Subcutaneous abdominal adipose tissue (tissue), 5 donors: Measurements from ENCODE around the gene NCK2.

Experiments
- H3K27ac ChIP-seq: one replicate; pipeline ENCODE4 v1.7.0; 2013; ENCODE audit warnings: low read depth, mild to moderate bottlenecking, inconsistent platforms, low read length, moderate library complexity
- H3K27me3 ChIP-seq, 5 donors: one replicate each; pipeline ENCODE4 v1.7.0; 2013; ENCODE audit warnings: low read length in 5 of 5, inconsistent platforms in 1 of 5; ENCODE audit not compliant: control insufficient read depth in 5 of 5, insufficient read depth in 4 of 5
- H3K36me3 ChIP-seq, 5 donors: one replicate each; pipeline ENCODE4 v1.7.0; 2013; ENCODE audit warnings: low read length in 5 of 5; ENCODE audit not compliant: control insufficient read depth in 5 of 5, insufficient read depth in 5 of 5
- H3K4me1 ChIP-seq, 5 donors: one replicate each; pipeline ENCODE4 v1.7.0; 2013; ENCODE audit warnings: low read length in 5 of 5, mild to moderate bottlenecking in 3 of 5, moderate library complexity in 1 of 5; ENCODE audit not compliant: control insufficient read depth in 5 of 5, insufficient read depth in 5 of 5
- H3K4me3 ChIP-seq, 5 donors: one replicate each; pipeline ENCODE4 v1.7.0; 2013; ENCODE audit warnings: low read length in 5 of 5, low read depth in 1 of 5
- H3K9ac ChIP-seq, 5 donors: one replicate each; pipeline ENCODE4 v1.7.0; 2013; ENCODE audit warnings: low read length in 5 of 5, mild to moderate bottlenecking in 4 of 5, moderate library complexity in 3 of 5
- H3K9me3 ChIP-seq, 5 donors: one replicate each; pipeline ENCODE4 v1.7.0; 2013; ENCODE audit warnings: low read length in 5 of 5; ENCODE audit not compliant: control insufficient read depth in 5 of 5
- donor health status: healthy.
- donor health status: healthy.
- donor health status: healthy.
- donor health status: healthy.
- donor health status: healthy.

The NCK2 gene

DNA sequence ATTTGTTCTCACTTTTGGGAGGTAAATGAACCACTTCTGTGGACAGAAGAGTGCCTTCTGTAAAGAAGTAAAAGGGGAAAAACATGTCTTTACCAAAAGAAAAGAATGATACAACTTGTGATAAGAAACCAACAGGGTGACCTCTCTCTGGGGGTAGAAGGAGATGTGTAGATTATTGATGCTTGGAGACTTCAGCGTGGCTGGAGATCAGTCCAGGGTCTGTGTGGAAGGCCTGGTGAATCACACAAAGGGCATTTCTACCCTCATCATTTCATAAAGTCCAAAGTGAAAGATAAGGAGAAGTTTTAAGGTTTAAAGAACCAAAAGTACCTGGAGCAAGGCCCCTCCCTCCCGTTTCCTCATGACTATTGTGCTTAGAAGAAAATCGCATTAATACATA lies 142.5 kb downstream of the NCK2 start:
- Histone ChIP-seq H3K4me1 (peaks cover 0 to 25% (median 11%) of the 10 kb centered on the region in 5 donors), H3K27ac (no peak overlapping the region)

DNA sequence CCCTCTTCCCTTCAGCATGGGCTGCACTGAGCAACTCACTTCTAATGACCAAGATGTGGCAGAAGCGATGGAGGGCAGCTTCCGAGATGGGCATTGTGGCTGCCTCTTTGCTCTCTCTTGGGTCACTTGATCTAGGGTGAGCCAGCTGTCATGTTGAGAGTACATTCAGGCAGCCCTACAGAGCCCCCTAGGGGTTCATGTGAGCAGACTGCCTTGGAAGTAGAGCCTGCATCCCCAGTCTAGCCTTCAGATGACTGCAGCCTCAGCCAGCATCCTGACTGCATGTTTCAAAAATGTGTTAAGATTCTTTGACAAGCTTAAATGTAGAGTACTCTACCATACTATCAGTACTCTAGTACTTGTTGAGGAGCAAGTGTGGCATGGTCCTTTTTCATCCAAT lies 143.9 kb downstream of the NCK2 start:
- H3K36me3 ChIP-seq = peaks cover 3 to 18% (median 9%) of the 10 kb centered on the region in 5 donors
- H3K4me1 ChIP-seq = peaks cover 0 to 25% (median 13%) of the 10 kb centered on the region in 5 donors
- H3K27me3 ChIP-seq = no peaks in the 10 kb centered on the region
- peaks cover 0 to 7% (median 6%) of the 10 kb centered on the region in 5 donors for H3K9me3 ChIP-seq
- no peak overlapping the region for H3K4me3 ChIP-seq
- H3K27ac ChIP-seq = no peak overlapping the region
- no peak overlapping the region for H3K9ac ChIP-seq

More for the DNA sequence above, 142.5 kb downstream of the NCK2 start:
- H3K9ac ChIP-seq = no peak overlapping the region
- H3K36me3 ChIP-seq = peaks cover 2 to 14% (median 3%) of the 10 kb centered on the region in 5 donors
- H3K9me3 ChIP-seq = peaks cover 0 to 7% (median 6%) of the 10 kb centered on the region in 5 donors
- no peak overlapping the region for H3K4me3 ChIP-seq
- no peaks in the 10 kb centered on the region for H3K27me3 ChIP-seq

DNA sequence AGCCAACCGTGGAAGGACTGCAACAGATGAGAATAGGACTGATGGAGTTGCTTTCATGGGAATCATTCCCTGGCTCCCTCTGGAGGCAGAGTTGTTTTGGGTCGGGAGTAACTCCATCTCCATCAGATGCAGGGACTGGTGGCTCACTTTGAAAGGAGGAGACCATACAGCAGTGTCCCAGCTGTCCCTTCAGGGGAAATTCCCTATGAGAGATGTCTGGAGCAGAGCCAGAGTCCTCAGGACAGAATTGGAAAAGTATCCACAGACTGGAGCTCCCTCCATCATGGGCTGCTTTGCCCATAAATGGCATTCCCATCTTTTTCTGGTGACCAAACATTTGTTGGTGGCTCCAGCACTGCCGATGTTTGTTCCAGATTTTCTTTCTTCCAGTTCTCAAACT lies 144.3 kb downstream of the NCK2 start:
- H3K36me3 ChIP-seq = peaks cover 3 to 16% (median 10%) of the 10 kb centered on the region in 5 donors
- no peak overlapping the region for H3K9ac ChIP-seq
- peaks cover 0 to 21% (median 12%) of the 10 kb centered on the region in 5 donors for H3K4me1 ChIP-seq
- H3K9me3 ChIP-seq = peaks cover 0 to 7% (median 6%) of the 10 kb centered on the region in 5 donors
- H3K27ac ChIP-seq = no peak overlapping the region
- no peaks in the 10 kb centered on the region for H3K27me3 ChIP-seq
- no peak overlapping the region for H3K4me3 ChIP-seq

DNA sequence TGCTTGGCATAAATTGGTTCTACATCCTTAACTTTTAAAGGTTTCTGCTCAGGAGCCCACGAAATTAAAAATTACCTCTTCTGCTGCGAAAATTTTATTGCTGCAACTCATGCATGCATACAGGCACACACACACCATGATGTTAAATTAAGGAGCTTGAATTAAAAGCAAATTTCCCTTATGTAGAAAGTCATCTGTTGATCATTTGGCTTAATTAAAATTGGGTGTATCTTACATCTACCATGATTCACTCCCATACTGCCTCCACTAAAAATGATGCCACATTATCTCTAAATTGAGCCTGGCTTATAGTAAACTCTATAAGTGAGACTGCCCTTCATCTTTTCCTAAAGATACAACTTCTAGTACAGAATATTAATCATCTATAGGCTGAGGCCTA lies 145.4 kb downstream of the NCK2 start:
- Histone ChIP-seq H3K36me3 (peaks cover 3 to 26% (median 17%) of the 10 kb centered on the region in 5 donors), H3K4me3 (no peak overlapping the region), H3K27me3 (no peaks in the 10 kb centered on the region), H3K9me3 (peaks cover 0 to 7% (median 6%) of the 10 kb centered on the region in 5 donors), H3K27ac (no peak overlapping the region), H3K9ac (no peak overlapping the region), H3K4me1 (peaks cover 0 to 19% (median 10%) of the 10 kb centered on the region in 5 donors)

- H3K36me3 ChIP-seq = peaks cover 3 to 29% (median 17%) of the 10 kb centered on the region in 5 donors
- peaks cover 0 to 17% (median 8%) of the 10 kb centered on the region in 5 donors for H3K4me1 ChIP-seq
- no peak overlapping the region for H3K27ac ChIP-seq
Observed at GRCh38 chr2:105890856-105891255, 146.1 kb downstream of the NCK2 start.

DNA sequence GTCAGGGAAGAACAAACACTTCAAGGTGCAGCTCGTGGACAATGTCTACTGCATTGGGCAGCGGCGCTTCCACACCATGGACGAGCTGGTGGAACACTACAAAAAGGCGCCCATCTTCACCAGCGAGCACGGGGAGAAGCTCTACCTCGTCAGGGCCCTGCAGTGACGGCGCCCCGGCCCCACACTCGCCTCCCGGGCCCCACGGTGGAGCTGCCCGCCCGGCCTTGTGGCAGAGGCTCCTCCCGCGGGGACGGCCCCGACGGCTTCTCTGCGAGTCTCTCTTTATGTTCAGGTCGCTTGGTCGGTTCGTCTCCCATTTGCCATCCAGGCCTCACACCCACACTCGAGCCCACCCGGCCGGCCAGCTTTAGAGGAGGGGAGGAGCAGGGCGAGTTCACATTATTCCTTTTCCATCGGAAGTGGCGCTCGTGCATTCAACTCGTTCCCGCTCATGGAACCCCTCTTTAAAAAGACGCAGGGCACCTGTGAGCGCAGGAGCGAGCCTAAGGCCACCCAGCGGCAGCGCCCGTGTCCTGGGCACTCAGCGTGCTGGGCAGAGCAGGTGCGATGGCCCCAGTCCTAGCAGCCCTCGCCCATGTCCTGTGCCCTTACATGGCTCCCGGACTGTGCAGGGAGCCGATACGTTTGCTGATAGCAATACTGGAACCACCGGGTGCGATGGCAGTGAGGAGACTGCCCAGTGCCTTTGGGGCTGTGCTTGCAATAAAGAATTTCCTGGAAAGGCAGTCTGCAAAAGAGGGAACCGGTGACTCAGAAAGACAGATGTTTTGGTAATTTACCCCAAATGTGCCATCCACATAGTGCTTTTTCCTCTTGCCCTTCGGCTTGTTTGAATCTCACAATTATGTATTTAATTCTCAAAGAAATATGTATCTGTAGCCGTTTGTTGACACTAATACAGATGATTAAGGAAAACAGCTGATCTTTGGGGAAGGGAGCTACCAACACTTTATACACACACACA lies 148.6 kb downstream of the NCK2 start:
- peaks cover 0 to 7% (median 6%) of the 10 kb centered on the region in 5 donors for H3K9me3 ChIP-seq
- no peak overlapping the region for H3K27ac ChIP-seq
- peaks cover 3 to 29% (median 17%) of the 10 kb centered on the region in 5 donors for H3K36me3 ChIP-seq
- peaks cover 0 to 7% (median 2%) of the 10 kb centered on the region in 5 donors for H3K4me1 ChIP-seq
- no peak overlapping the region for H3K4me3 ChIP-seq
- no peak overlapping the region for H3K9ac ChIP-seq
- H3K27me3 ChIP-seq = no peaks in the 10 kb centered on the region

More at GRCh38 chr2:105890856-105891255, 146.1 kb downstream of the NCK2 start:
- peaks cover 0 to 7% (median 6%) of the 10 kb centered on the region in 5 donors for H3K9me3 ChIP-seq
- H3K4me3 ChIP-seq = no peak overlapping the region
- no peak overlapping the region for H3K9ac ChIP-seq
- no peaks in the 10 kb centered on the region for H3K27me3 ChIP-seq

DNA sequence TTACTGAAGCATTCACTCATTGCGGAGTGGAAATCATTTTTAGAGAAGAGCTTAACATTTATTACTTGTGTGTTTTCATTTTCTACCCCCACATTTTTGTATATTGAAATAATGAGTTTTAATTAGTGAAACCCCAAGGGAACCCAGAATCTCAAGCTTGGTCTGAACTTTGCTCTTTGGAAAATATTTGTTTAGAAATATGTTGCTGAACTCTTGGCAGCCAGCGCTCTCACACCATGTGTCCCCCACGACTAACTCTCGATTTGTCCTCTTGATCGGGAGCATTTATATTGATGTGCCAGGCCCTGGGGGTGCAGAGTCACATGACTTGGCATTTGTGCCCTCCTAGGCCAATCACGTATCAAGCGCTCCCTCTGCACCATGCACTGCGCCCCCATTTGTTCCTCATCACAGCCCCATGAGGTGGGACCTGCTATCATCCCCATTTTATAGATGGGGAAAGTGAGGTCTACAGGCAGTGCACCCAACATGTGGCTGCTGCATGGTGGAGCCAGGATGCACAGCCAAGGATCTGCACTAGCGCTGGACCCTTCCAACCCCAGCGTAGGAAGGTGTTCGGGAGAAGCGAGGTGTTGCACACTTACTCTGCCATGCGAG lies 149.7 kb downstream of the NCK2 start:
- Histone ChIP-seq H3K27ac (no peak overlapping the region), H3K9ac (no peak overlapping the region), H3K27me3 (no peaks in the 10 kb centered on the region), H3K36me3 (peaks cover 3 to 26% (median 17%) of the 10 kb centered on the region in 5 donors), H3K4me3 (no peak overlapping the region), H3K4me1 (peaks cover 0 to 7% (median 2%) of the 10 kb centered on the region in 5 donors), H3K9me3 (no peaks in the 10 kb centered on the region)

DNA sequence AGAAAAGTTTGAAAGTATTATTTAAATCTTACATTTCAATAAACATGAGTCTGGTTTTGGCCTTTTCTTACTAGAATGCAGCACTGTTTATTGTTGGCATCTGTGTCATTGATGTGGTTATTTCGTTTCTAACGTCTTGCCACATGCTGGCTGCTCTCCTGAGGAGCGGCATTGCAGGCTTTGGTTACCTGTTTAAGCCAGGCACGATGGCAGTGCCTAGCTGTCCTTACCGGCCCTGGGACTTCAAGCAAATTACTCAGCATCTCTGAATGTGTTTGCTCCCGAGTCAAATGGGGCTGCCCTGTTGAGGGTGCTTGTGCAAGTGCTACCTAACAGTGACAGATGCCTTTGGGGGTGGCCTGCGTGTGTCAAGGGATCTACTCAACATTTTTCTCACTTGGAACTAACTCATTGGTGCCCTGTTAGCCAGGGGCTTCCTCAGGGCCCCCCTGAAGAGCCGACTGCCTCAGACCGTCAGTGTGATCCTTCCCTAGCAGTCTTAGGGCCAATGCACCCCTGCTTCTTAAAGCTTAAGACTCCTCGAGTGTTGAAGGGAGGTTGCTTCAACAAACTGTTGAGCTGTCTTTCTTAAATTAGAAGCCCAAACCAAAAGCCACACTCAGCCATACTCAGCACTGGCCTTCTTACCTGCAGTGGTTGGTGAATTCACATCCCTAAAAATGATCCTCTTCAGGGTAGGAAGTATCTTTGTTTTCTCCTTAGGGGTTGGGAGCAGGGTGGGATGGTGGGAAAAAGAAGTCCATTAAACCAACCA lies 151.5 kb downstream of the NCK2 start:
- no peak overlapping the region for H3K9ac ChIP-seq
- peaks cover 0 to 22% (median 17%) of the 10 kb centered on the region in 5 donors for H3K36me3 ChIP-seq
- peaks cover 0 to 7% (median 2%) of the 10 kb centered on the region in 5 donors for H3K4me1 ChIP-seq
- H3K4me3 ChIP-seq = no peak overlapping the region
- no peak overlapping the region for H3K27ac ChIP-seq
- H3K9me3 ChIP-seq = no peaks in the 10 kb centered on the region
- no peaks in the 10 kb centered on the region for H3K27me3 ChIP-seq

DNA sequence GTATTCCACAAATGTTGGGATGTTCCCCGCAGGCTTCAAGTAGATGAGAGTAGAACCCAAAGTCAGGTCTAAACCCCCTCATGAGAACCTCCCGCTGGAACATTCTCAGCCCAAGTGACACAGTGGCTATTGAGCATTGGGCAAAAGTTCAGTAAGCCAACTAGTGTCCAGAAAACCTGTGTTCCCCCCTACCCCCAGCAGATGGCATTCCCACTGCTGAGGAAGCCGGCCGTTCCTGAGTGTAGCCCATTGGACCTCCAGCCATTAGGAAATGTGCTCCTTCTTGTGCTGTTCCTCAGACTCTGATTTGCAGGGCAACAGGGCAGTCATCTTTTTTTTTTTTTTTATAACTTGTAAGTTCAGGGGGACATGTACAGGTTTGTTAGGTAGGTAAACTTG lies 152.1 kb downstream of the NCK2 start:
- Histone ChIP-seq H3K27me3 (no peaks in the 10 kb centered on the region), H3K4me3 (no peak overlapping the region), H3K9ac (no peak overlapping the region), H3K36me3 (peaks cover 0 to 22% (median 17%) of the 10 kb centered on the region in 5 donors), H3K4me1 (peaks cover 0 to 7% (median 2%) of the 10 kb centered on the region in 5 donors), H3K27ac (no peak overlapping the region), H3K9me3 (peaks cover 0 to 4% (median 0%) of the 10 kb centered on the region in 5 donors)
